GM21423 (cell line): ENCODE results near the gene DHRS1.

ENCODE experiments used
- ATAC-seq: cut with Tn5 transposase; IDR thresholded peaks from one replicate; pipeline ENCODE4 v1.9.1; 2021; ENCODE audit warnings: mild to moderate bottlenecking, moderate library complexity; ENCODE audit not compliant: unreplicated experiment

DHRS1 gene

DNA sequence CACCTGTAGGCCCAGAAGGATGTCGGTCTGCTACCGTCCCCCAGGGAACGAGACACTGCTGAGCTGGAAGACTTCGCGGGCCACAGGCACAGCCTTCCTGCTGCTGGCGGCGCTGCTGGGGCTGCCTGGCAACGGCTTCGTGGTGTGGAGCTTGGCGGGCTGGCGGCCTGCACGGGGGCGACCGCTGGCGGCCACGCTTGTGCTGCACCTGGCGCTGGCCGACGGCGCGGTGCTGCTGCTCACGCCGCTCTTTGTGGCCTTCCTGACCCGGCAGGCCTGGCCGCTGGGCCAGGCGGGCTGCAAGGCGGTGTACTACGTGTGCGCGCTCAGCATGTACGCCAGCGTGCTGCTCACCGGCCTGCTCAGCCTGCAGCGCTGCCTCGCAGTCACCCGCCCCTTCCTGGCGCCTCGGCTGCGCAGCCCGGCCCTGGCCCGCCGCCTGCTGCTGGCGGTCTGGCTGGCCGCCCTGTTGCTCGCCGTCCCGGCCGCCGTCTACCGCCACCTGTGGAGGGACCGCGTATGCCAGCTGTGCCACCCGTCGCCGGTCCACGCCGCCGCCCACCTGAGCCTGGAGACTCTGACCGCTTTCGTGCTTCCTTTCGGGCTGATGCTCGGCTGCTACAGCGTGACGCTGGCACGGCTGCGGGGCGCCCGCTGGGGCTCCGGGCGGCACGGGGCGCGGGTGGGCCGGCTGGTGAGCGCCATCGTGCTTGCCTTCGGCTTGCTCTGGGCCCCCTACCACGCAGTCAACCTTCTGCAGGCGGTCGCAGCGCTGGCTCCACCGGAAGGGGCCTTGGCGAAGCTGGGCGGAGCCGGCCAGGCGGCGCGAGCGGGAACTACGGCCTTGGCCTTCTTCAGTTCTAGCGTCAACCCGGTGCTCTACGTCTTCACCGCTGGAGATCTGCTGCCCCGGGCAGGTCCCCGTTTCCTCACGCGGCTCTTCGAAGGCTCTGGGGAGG lies 11.3 kb upstream of the DHRS1 start, which contains the start of gene LTB4R:
LTB4R (plus strand) TSS at position 857 of the 959 bp plus-strand sequence. CDS start 4,150 bp downstream, outside the sequence.
- peak; percentile 57 for ATAC-seq

DNA sequence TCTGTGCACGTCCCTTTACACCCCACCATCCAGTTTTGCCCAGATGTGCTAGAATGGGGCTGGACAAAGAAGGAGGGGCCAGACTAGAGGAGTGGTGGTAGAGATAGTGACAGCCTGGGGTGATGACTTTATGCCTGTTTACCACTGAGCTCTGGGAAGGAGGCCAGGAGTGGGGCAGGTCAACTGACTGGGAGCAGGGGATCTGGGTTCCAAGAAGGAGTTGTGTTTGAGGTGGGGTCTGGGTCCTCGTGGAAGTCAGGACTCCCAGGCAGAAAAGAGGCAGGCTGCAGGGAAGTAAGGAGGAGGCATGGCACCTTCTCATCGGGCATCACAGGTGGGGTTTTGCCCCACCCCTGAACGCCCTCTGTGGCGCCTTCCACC lies 10.7 kb upstream of the DHRS1 start:
- ATAC-seq: no peak

DNA sequence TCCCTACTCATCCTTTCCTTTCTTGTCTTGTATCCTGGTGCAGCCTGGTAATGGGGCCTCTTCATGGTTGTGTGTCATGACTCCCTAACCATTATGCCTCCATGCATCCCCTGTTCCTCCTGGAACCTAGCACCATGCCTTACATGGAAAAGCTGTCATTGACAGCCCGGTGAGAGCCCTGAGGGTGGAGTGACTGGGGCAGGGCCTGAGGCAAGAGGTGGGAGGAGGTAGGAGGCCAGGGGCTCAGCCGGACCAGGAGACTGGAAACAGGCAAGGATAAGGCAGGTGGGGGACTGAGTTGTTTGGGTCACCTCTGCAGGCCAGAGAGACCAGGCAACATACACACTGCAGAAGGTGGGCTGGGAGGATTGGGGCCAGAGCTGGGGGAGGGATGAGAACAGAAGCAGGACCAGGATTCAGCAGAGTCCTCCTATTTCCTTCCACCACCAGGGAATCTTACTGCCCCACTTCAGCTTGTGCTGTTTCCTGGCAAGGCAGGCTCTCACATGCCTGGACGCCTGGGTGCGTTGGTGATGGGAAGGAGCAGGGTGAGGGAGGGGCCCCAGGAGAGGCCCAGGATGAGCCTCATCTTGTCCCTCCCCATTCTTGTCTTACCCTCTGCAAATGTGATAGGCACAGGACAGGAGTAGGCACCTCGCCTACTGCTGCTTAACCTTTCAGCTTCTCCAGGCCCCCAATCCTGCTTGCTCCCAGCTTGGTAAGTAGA lies 10.1 kb upstream of the DHRS1 start, which contains the start of gene LTB4R2:
LTB4R2 (plus strand) TSS at position 603 of the 727 bp plus-strand sequence. CDS start 525 bp downstream, outside the sequence.
- ATAC-seq: no peak

- ATAC-seq: no peak
Observed at GRCh38 chr14:24308342-24309124, 9.0 kb upstream of the DHRS1 start.

GRCh38 chr14:24307575-24308341 lies 8.2 kb upstream of the DHRS1 start, which contains the start of gene CIDEB:
TSS of gene CIDEB (minus strand) at chr14:24307977. CDS start at chr14:24307858, 119 bp downstream.
- no peak for ATAC-seq

DNA sequence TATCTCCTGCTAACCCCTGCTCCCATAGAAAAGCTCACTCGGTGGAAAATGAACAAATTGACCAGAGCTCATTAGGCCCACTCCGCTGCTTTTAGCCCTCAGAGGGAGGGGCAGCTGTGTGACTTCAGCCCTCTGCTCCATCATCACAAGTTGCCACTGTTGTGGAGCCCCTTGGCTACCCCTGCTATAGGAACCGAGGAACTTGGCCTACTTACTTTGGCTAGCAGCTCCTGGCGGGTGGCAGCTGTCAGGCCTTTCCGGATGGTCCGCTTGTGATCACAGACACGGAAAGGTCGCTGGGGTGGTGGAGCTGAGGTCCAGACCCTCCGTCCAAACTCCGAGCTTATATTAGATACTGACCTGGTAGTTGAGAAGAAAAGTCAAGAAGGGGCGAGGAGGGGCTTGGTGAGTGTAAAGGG lies 7.6 kb upstream of the DHRS1 start:
- no peak for ATAC-seq

DNA sequence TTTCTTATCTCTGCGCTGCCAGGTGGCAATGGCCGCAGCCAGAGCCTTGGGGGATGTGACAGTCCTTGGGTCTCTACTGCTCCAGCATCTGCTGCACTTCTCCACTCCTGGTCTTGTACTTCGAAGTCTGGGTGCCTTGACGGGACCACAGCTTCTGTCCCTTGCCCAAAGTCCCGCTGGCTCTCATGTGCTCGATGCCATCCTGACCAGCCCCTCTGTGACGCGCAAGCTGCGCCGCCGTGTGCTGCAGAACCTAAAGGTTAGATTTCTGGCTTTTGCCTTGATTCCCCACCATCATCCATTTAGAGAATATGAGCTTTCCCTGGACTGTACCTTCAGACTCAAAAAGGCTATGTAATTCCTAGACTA lies 4.4 kb upstream of the DHRS1 start:
- no peak for ATAC-seq

- no peak for ATAC-seq
Observed at GRCh38 chr14:24300326-24300980, 873 bp upstream of the DHRS1 start.

GRCh38 chr14:24298892-24299254 lies 707 bp downstream of the DHRS1 start:
- no peak for ATAC-seq

DNA sequence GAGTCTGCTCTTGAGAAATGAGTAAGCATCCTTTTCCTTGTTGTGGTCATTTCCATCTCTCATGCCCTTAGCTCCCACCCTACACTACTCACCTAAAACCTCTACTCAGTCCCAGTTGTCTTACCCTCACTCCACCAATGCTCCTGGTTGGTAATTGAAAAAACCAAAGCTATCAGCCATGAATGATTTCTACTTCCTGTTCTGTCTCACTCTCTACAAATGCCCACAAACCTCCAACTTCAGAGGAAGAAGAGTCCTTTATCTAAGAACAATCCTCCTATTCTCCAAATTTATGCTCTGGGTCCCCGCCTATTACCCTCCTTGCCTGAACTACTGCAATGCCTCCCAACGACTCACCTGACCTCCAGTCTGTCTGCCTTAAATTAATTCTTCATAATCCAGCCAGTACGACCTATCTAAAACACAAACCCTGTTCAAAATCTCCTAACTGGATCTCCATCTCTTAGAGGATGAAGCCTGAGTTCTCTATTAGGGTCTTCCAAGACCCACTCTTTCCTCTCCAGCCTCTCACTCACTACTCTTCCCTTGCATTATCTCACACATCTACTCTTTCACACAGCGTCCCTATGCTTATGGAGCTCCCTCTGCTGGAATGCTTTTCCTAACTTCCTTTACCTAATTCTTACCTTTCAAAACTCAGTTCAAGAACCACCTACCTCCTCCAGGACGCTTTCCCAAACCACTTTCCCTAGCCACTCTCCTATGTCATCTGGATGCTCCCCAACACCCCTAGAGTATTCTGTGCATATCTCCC lies 2.2 kb downstream of the DHRS1 start:
- ATAC-seq: peak; percentile 21

DNA sequence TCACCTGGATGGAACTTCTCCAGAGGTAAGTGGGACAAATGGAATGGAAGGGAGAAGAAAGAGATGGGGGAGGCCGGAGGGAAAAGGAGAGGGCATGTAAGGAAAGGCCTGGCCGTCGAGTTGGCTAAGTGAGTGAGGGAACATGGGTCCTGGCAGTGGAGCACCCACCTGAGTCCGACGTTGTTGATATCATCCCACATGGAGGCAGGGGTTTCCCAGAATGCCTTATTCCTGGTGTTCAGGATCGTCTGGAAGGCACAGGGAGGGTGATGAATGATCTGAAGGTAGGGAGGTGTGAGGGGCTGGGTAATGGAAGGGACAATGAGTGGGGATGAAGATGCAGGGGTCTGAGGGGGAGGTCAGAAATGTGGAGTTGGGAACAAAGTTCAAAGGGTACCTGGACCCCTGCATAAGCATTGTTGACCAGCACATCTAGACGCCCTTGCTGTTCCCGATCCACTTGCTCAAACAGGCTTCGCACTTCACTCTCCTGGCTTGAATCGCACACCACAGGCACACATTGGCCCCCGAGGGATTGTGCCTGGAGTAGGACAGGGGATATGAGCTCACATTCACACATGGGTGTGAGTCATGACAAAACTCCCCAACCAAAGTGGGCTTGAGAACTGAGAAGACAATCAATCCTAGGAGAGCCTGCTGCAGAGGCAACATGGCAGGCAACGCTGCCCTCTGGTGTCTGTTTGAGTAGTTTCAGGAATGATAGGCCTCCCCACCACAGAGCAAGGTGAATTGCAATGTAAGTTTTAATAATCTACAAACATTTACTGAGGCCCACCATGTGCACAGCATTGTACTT lies 3.0 kb downstream of the DHRS1 start:
- ATAC-seq: peak; percentile 43

DNA sequence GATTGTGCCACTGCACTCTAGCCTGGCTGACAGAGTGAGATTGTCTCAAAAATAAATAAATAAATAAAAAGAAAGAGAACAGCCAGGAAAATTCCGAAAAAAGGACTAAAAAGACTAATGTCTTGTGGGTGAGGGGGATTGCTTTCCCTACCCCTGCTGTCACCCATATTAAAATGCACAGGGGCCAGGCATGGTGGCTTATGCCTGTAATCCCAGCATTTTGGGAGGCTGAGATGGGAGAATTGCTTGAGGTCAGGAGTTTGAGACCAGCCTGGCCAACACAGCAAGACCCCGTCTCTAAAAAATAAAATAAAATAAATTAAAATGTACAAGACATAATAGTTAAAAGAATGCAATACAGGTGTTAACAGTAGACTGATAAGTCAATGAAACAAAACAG lies 6.1 kb downstream of the DHRS1 start:
- ATAC-seq: no peak

DNA sequence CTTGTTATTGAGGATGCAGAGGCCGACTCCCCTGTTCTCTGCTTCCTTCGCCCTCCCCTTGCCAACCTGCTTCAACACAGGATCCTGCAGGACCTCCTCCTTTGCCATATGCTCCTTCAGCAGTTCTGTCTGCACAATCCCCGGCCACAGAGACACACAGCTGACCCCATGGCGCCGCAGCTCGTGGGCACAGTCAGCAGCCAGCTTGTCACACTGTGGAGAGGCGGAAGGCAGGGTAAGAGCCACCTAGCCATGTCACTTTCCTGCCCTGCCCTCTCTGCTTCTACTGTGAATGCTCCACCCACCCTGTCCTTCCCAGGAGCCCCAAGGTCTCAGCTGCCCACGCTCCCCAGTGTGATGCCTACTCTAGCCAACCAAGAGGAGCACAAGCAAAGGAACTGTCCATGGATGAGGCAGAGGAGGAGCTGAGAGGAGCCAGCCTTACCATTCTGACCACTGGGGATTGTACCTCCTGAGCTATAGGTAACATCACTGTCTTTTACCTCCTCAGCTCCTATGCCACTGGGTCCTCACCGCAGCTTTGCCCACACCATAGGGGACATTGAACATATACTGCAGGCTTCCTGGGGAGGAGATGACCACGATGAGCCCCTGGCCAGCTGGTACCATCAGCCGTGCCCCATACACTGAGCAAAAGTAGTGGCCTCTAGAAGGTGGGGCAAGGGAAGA lies 7.3 kb downstream of the DHRS1 start:
- no peak for ATAC-seq

DNA sequence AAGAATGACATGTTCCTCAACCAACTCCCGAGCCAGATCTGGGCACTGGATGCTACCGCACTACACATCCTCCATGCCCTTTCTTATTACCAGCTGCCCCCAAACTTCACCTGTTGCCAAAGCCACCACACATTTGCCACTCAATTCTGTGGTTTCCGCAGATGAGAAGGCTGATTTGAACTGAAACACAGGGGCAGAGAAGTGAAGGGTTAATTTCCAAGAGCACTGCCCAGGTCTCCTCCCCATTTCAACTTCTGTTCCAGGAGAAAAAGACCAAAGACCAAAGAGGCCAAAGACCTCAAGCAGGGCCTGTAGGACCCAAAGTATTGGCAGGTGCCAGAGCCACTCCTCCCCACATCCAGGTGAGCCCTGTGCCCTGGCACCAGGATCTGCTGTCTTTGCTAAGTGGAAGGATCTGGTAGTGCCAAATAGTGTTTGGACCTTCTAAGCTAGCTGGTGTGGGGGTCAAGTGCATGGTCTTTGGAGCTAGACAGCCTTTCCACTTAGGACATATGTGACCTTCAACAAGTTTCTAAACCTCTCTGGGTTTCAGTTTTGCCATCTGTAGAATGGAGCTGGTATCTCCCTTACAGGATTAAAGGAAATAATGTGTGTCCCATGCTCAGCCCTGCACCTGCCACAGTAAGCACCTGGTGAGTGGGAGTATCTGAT lies 8.0 kb downstream of the DHRS1 start:
- no peak for ATAC-seq

- ATAC-seq: no peak
Observed at GRCh38 chr14:24290746-24291145, 8.8 kb downstream of the DHRS1 start.

DNA sequence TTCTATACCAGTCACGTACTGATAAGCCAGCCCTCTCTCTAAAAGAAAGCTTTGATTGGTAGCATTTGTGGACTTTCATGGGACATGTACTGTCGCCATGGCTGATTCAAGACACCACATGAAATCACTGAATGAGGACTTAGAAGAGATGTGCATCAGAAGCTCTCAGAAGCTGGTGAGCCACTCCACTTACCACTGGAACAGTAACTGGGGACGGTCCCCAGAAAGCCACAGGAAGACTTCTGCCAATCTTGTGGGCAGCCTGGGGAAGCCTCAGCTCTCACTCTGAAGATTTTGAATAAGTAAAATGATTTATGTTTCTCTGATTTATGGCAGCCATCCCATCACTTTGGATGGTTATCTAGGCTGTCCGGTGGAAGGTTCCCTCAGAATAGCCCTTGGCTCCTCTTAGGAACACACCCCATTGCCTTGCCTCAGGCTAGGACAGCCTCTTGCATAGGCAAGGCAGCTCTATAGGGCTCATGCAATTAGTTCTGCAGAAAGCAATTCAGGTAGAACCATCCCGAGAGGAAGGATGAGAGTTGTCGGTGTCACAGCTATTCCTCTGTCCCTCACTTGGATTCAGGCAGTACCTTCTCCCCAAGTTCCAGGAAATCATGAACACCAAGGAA lies 9.8 kb downstream of the DHRS1 start:
- peak; percentile 86 for ATAC-seq
